ENCODE data around the gene PTPRN2. TPM values are rescaled to one million over a fixed set of nuclear protein-coding genes. Genes with fewer than 3 reads are reported as not detected.
"Not testable (repeated sequence)": the region's sequence is repeated elsewhere in the genome, so short reads cannot be mapped to it uniquely, and the experiment has no call there.

PTPRN2 gene
- polyA plus RNA-seq, 4 donors = 7.3 to 11.4 (median 8.0) TPM

DNA sequence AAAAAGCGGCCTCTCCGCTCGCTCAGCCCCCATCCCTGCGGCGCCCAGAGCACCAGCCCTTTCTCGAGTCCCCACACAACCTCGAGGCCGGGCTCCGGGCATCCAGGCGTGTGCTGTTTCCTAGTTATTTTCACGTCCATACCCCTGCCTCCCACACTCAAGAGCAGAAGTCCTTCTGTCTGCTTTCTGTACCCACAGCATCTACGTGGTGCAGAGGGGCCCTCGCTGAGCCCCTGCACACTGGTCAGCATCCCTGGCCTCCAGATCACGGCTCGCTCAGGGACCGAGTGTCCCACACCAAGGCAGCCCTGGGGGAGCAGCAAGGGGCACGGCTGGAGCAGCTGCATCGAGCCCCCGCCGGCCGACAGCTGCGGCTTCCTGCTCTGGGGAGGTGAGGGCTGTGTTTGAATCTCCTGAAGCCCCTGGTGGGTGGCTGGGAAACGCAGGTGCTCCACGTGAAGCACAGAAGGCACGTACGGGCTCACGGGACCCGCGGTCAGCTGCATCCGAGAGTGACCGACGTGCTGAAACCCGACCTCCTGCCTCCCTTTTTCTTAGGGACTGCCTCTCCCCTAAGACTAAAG lies 917.8 kb downstream of the PTPRN2 start:
- no peak for DNase-seq (ENCODE audit: low read depth in 4 of 4, low spot score in 2 of 4)

DNA sequence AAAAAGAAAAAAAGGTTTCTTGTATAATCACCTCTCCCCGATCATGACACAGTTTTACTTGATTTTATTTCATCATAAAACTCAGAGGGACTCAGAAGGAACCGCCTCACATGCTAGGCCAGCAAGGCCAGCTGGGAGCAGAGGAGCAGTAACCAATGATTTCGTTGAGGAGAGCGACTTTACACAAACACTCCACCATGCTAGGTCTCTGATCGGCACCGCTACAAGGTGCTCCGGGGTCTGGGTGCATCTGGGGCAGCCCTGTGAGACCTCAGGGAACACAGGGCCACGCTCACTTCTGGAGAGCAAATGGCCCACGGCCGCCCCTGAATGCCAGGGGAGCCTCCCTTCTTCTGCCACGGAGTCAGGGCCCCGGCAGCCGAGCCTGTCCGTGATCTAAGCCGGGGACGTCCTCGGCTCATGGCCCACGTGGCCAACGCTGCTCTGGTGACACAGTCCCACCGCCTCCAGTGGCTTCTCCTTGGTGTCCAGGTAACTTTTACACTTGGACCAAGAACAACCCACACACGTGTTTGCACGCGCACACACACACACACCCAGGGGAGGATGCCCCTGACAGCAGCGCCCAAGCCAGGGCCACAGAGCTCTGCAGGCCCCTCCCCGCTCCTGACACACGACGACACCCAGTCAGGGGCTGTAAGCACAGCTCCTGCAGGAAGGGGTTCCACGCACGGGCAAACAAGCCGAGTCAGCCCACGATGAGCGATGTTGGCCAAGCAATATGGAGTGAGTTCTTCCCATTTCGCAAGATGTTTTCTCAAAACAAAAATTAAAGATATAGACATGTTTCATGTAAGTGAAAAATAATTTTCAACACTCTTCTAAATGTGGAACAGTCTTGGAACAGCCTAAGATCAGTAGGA lies 918.5 kb downstream of the PTPRN2 start:
- no peak for DNase-seq (ENCODE audit: low read depth in 4 of 4, low spot score in 2 of 4)

DNA sequence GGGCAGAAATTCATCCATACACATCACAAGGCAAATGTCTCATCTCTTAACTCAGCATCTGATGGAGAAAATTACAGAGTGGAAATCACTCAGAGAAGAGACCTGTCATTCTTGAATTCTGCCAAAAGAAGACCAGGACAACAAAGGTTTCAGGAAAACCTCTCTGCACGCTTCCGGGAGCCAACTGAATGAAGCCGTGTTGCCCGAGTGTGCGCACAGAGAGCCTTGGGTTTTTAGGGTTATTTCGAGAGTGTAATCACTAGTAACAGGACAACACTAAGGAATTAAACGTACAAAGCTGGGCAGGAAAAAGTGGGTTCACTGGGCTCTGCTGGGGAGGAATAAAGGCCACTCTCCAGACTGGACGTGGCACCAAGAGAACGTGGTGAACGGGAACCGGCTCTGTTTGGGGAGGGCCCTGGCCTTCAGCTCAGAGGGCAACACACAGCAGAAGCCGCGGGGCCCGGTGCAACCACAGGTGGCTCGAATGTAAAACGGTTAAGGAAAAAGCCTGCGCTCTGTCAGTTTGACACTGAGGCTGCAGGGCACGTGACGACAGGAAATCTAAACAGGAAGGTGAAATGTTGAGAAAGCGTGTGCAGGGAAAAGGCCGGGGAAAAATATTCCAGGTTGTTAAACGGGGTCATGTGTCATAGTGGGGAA lies 919.3 kb downstream of the PTPRN2 start:
- no peak for DNase-seq (ENCODE audit: low read depth in 4 of 4, low spot score in 2 of 4)

DNA sequence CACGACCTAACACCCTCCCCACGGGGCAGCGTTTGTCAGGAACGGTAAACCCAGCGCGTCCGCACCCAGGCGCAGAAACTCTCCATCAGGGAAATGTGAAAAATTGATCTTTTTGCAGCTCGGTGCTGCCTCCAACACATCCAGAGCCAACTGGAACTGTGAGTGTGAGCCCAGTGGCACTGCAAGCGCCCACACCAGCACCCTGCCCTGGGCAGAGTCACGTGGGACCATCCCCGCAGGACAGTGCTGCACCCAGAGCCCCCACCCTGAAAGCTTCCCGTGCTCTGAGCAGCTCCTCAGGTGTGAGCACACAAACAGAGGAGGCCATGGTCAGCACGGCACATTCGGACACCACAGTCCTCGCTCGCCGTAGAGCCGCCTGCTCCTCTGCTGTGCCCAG lies 919.9 kb downstream of the PTPRN2 start:
- no peak for DNase-seq (ENCODE audit: low read depth in 4 of 4, low spot score in 2 of 4)

DNA sequence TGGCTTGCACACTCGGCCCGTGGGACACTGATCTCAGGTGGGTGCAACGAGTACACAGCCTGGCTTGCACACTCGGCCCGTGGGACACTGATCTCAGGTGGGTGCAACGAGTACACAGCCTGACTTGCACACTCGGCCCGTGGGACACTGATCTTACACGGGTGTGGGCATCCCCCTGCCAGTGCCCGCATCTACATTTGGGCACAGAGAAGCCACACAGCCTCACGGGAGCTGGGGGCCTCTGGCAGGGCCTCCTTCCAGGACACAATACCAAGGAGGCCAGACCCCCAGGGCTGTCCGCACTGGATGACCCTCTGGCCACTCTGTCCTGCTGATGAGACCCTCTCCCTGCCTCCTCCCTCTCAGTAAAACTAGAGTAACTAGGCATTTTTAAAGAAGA lies 920.4 kb downstream of the PTPRN2 start:
- DNase-seq (ENCODE audit: low read depth in 4 of 4, low spot score in 2 of 4) = no peak

- DNase-seq (ENCODE audit: low read depth in 4 of 4, low spot score in 2 of 4) = no peak
Observed at GRCh38 chr7:157666530-157667040, 921.0 kb downstream of the PTPRN2 start.

DNA sequence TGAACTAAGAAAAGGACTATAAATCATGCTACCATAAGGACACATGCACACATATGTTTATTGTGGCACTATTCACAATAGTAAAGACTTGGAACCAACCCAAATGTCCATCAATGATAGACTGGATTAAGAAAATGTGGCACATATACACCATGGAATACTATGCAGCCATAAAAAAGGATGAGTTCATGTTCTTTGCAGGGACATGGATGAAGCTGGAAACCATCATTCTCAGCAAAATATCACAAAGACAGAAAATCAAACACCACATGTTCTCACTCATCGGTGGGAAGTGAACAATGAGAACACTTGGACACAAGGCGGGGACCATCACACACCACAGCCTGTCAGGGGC lies 922.0 kb downstream of the PTPRN2 start:
- not testable (repeated sequence) for DNase-seq (ENCODE audit: low read depth in 4 of 4, low spot score in 2 of 4)

DNA sequence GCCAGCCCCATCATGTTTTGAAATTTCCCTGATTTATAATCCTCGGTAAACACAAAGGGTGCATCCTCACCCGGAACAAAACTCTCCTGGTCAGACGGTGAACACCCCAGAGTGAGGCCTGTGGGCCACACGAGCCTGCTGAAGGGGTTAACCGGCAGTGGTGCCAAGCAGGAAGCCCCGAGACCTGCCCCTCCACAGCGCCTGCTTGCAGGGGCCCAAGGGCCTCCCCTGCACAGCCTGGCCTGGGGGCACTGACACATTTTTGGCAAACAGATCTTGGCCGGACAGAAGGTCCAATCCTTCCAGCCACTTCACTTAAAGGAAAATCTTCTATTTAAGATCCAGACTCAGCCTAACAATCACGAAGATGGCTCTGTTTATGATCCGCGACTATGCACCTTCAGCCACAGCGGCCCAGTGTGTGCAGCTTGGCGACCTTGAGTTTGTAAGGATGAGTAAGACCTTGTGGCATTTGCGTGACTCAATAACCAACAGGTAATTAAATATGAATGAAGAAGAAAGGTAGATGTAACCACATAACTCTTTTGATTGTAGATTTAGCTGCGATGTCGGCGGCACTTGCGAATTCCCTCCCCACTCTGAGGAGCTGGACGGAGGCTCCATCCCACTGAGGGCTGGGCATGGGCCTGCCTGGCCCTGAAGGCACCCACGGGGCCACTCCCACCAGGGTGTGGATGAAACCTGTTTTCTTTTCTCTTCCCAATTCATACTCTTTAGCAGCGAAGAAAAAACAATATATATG lies 922.6 kb downstream of the PTPRN2 start:
- DNase-seq (ENCODE audit: low read depth in 4 of 4, low spot score in 2 of 4) = no peak

GRCh38 chr7:157664034-157664433 lies 923.6 kb downstream of the PTPRN2 start:
- DNase-seq (ENCODE audit: low read depth in 4 of 4, low spot score in 2 of 4) = no peak

DNA sequence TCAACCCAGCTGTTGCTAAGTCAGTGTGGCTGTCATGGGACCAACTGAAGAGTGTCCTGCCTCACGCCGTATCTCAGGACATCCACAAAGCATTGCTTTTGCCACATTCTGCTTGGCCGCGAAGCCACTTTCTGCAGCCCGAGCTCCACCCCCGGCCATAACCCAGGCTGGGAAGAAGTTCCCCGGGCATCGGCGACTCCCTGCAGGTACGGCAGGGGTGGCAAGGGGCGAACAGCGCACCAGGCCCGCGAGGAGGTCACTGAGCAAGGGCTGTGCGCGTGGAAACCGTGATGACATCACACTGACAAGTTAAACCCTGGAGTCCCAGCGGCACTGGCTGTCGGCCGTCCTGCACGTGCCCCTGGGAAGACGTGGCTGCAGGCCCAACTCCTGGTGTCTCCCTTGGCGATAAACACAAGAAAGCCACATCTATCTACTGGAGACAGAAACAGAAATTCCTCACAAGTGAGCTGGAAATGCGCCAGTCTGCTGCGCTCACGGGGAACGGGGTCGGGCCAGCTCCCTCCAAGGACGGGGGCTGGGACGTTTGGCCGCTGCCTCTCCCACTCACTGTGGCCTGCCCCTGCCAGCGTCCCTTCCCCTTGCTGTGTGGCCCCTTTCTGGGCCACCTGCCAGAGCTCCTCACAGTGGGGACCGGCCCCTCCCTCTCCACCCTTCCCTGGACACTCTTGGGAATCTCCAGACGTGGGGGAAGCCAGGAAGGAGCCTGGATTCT lies 924.5 kb downstream of the PTPRN2 start:
- no peak for DNase-seq (ENCODE audit: low read depth in 4 of 4, low spot score in 2 of 4)

- no peak for DNase-seq (ENCODE audit: low read depth in 4 of 4, low spot score in 2 of 4)
Observed at GRCh38 chr7:157662110-157662791, 925.4 kb downstream of the PTPRN2 start.

GRCh38 chr7:157661611-157661975 lies 926.0 kb downstream of the PTPRN2 start:
- no peak for DNase-seq (ENCODE audit: low read depth in 4 of 4, low spot score in 2 of 4)

DNA sequence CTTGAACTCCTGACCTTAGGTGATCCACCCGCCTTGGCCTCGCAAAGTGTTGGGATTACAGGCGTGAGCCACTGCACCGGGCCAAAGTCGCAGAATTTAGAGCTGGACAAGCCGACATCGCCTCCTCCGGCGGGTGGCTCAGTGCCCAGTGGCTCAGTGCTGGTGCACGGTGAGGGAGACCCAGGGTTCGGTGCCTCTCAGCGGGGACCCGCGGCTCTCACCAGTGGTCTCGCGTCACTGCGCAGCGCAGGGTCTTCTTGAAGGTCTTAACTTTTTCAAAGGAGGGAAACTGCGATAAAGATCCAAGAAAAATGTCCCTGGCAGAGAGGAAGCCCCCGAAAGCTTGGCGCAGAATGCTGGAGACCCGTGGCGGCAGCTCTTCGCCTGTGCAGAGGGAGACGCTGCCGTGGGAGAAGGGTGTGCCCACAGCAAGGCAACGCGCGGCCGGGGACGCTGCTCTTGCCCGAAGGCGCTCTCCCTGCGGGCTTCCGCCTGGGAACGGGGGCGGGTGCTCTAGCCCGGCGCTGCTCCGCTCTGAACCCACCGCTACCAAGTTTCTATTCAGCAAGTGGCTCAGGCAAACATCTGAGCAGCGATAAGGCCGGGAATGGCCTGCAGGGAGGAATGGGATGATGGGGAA lies 926.5 kb downstream of the PTPRN2 start:
- no peak for DNase-seq (ENCODE audit: low read depth in 4 of 4, low spot score in 2 of 4)

DNA sequence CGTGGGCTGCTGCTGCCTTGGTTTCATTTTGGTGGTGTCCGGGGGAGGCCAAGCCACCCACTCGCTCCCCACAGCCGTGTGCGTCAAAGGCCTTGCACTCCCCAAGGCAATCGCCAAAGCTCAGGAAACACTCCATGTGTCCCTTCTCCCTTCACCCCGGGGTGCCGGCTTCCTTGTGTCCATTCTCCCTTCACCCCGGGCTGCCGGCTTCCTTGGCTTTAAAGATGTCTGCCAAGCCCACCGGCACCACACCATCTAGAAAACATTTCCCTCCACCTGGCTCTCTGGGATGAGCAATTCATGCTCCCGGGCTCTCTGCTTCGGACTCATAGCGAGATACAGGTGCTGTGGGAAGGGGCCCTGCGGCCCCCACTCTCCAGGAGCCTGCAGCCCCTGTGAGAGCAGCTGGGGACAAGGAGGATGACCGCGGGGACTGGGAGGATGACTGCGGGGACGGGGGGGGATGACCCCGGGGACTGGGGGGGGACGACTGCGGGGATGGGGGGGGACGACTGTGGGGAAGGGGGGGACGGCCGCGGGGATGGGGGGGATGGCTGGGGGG lies 928.7 kb downstream of the PTPRN2 start:
- no peak for DNase-seq (ENCODE audit: low read depth in 4 of 4, low spot score in 2 of 4)

- no peak for DNase-seq (ENCODE audit: low read depth in 4 of 4, low spot score in 2 of 4)
Observed at GRCh38 chr7:157657741-157658740, 929.6 kb downstream of the PTPRN2 start.

GRCh38 chr7:157656195-157656769 lies 931.3 kb downstream of the PTPRN2 start:
- no peak for DNase-seq (ENCODE audit: low read depth in 4 of 4, low spot score in 2 of 4)

GRCh38 chr7:157654350-157654749 lies 933.3 kb downstream of the PTPRN2 start:
- no peak for DNase-seq (ENCODE audit: low read depth in 4 of 4, low spot score in 2 of 4)

Data from left renal cortex interstitium (tissue), 4 donors.